HG03064 (cell line): ENCODE measurements around the gene TMEM138.
"Not testable (repeated sequence)": the region's sequence is repeated elsewhere in the genome, so short reads cannot be mapped to it uniquely, and the experiment has no call there.

Source experiments
- ATAC-seq: cut with Tn5 transposase; IDR thresholded peaks from one replicate; pipeline ENCODE4 v1.9.1; 2021; ENCODE audit warnings: low read depth; ENCODE audit not compliant: unreplicated experiment

TMEM138 gene

GRCh38 chr11:61361237-61361740 is 885 bp upstream of the TMEM138 start:
- no peak for ATAC-seq

GRCh38 chr11:61362542-61362875 is 335 bp downstream of the TMEM138 start:
- no peak for ATAC-seq

GRCh38 chr11:61364012-61364675 is 2.0 kb downstream of the TMEM138 start:
- no peak for ATAC-seq

- no peak for ATAC-seq
Observed at GRCh38 chr11:61367406-61367805, 5.2 kb downstream of the TMEM138 start.

GRCh38 chr11:61368646-61369045 is 6.5 kb downstream of the TMEM138 start:
- no peak for ATAC-seq

GRCh38 chr11:61369372-61370348 is 7.5 kb downstream of the TMEM138 start:
- ATAC-seq, result no peak

GRCh38 chr11:61370349-61371005 is 8.3 kb downstream of the TMEM138 start:
- no peak for ATAC-seq

GRCh38 chr11:61372659-61373420 is 10.7 kb downstream of the TMEM138 start:
- ATAC-seq, result no peak

- ATAC-seq, result no peak
Observed at GRCh38 chr11:61375761-61376108, 13.6 kb downstream of the TMEM138 start.

GRCh38 chr11:61377461-61378160 is 15.4 kb downstream of the TMEM138 start:
- no peak for ATAC-seq

- no peak for ATAC-seq
Observed at GRCh38 chr11:61378713-61379313, 16.6 kb downstream of the TMEM138 start.

GRCh38 chr11:61380884-61381283 is 18.7 kb downstream of the TMEM138 start:
- no peak for ATAC-seq

- ATAC-seq, result not testable (repeated sequence)
Observed at GRCh38 chr11:61383859-61384258, 21.7 kb downstream of the TMEM138 start.

- ATAC-seq, result no peak
Observed at GRCh38 chr11:61384271-61385242, 22.4 kb downstream of the TMEM138 start.

- ATAC-seq, result no peak
Observed at GRCh38 chr11:61390161-61390560, 28.0 kb downstream of the TMEM138 start.

- no peak for ATAC-seq
Observed at GRCh38 chr11:61392981-61393595, 30.9 kb downstream of the TMEM138 start.

GRCh38 chr11:61401173-61401572 is 39.0 kb downstream of the TMEM138 start:
- ATAC-seq, result no peak

GRCh38 chr11:61401573-61401972 is 39.4 kb downstream of the TMEM138 start:
- ATAC-seq, result no peak
